Effector memory CD4-positive, alpha-beta T cell (primary cell): ENCODE data around the gene AIRE.
"Not testable (repeated sequence)": the region's sequence is repeated elsewhere in the genome, so short reads cannot be mapped to it uniquely, and the experiment has no call there.

Experiments
- DNase-seq, 3 donors: peaks; one replicate each; pipeline ENCODE4 v3.0.0-alpha.2; 2020
- H3K27ac ChIP-seq: 2 replicates; pipeline ENCODE4 v1.7.0; 2013; ENCODE audit warnings: mild to moderate bottlenecking, low read length, moderate library complexity; ENCODE audit not compliant: insufficient read depth, poor library complexity, severe bottlenecking
- H3K27me3 ChIP-seq: replicated peaks from 2 replicates; pipeline ENCODE4 v1.7.0; 2013; ENCODE audit warnings: mild to moderate bottlenecking, low read length; ENCODE audit not compliant: insufficient read depth, control insufficient read depth, poor library complexity, severe bottlenecking
- H3K36me3 ChIP-seq: 2 replicates; pipeline ENCODE4 v1.7.0; 2013; ENCODE audit warnings: mild to moderate bottlenecking, low read length, moderate library complexity; ENCODE audit not compliant: control insufficient read depth, insufficient read depth
- H3K4me1 ChIP-seq: 2 replicates; pipeline ENCODE4 v1.7.0; 2013; ENCODE audit warnings: low read length, mild to moderate bottlenecking; ENCODE audit not compliant: control insufficient read depth, insufficient read depth, poor library complexity, severe bottlenecking
- H3K4me3 ChIP-seq: 2 replicates; pipeline ENCODE4 v1.7.0; 2013; ENCODE audit warnings: low read length, low read depth, mild to moderate bottlenecking; ENCODE audit not compliant: insufficient read depth, poor library complexity, severe bottlenecking
- H3K9me3 ChIP-seq: 2 replicates; pipeline ENCODE4 v1.7.0; 2013; ENCODE audit warnings: mild to moderate bottlenecking, low read length, moderate library complexity; ENCODE audit not compliant: control insufficient read depth
- total RNA-seq, 3 donors: gene quantifications; one replicate each; lab custom pipeline; 2026; lab: John Stamatoyannopoulos, UW

Gene AIRE
- 0.58 to 0.70 (median 0.69) reads per million in 3 donors for total RNA-seq

DNA sequence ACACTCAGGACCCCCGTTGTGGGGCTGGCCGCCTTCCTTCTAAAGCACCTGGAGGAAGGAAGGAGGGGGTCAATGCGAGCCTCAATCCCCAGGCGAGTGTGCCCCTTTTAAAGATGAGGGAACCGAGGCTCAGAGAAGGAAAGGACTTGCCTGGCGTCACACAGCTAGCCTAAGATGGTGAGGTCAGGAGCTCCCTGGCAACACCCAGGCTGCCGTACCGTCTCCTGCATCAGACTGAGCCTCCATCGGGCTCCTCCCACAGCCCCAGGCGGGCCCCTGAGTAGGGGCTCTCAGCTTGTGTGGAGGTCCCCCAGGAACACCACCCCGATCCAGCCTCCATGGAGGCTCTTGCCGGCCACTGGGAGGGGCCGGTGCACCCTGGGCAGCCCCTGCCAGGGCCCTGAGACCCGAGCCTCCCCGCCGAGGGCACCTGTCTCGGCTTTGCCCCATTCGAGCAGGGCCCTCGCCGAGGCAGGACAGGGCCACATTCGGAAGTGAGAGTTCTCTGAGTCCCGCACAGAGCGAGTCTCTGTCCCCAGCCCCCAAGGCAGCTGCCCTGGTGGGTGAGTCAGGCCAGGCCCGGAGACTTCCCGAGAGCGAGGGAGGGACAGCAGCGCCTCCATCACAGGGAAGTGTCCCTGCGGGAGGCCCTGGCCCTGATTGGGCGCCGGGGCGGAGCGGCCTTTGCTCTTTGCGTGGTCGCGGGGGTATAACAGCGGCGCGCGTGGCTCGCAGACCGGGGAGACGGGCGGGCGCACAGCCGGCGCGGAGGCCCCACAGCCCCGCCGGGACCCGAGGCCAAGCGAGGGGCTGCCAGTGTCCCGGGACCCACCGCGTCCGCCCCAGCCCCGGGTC, at the start of gene AIRE:
Gene AIRE, plus strand, starts transcription at position 739 of the 855 bp plus-strand sequence. CDS start 131 bp downstream, outside the sequence.
- no peaks in the 10 kb centered on the region for H3K36me3 ChIP-seq
- no peak within 1 kb of the TSS for H3K4me3 ChIP-seq
- H3K27ac ChIP-seq = no peak within 1 kb of the TSS
- no peaks in the 10 kb centered on the region for H3K9me3 ChIP-seq
- no peaks in the 10 kb centered on the region for H3K4me1 ChIP-seq
- no peaks in the 10 kb centered on the region for H3K27me3 ChIP-seq
- DNase-seq = no peak

DNA sequence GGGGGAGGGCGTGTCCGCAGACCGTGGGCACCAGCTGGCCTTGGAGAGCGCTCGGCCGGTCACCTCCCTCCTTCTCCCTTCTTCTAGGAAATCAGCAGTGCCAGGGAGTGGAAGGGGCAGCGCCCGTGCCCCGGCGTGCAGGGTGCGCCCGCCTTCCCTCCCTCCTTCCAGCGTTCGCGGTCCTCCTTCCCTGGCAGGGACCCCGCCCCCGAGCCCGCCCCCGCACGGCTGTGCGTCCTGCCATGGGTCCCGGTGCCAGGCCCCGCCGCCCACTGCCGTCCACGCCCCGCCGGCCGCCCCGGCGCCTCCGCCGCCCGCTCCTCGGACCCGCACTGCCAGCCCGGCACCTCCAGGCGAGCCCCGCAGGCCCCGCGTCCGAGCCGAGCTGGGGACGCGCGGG, 45.3 kb upstream of the AIRE start:
- not testable (repeated sequence) for H3K4me1 ChIP-seq, H3K27me3 ChIP-seq, H3K9me3 ChIP-seq, DNase-seq, H3K4me3 ChIP-seq, H3K36me3 ChIP-seq, H3K27ac ChIP-seq

DNA sequence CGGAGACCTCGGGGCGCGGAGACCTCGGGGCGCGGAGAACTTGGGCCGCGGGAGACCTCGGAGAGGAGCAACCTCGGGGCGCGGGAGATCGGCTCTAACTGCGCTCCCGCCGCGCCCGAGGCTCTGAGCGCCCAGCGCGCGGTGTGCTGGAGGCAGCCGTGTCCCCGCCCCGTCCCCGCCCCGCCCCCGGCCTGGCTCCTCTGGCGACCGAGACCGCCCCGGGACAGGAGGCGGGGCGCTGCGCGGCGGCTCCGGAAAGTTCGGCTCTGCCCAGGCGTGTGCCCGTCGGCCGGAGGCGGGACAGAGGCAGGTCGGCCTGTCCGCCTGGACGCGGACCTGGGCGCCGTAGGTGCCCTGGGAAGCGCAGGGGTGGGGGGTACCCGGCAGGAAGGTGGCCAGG, 44.8 kb upstream of the AIRE start, which contains the start of gene ICOSLG:
Gene ICOSLG, minus strand, starts transcription at position 102 of the 400 bp plus-strand sequence. CDS start 126 bp downstream, outside the sequence.
- H3K27ac ChIP-seq, H3K27me3 ChIP-seq, H3K4me3 ChIP-seq, H3K9me3 ChIP-seq, DNase-seq, H3K36me3 ChIP-seq, H3K4me1 ChIP-seq: not testable (repeated sequence)

DNA sequence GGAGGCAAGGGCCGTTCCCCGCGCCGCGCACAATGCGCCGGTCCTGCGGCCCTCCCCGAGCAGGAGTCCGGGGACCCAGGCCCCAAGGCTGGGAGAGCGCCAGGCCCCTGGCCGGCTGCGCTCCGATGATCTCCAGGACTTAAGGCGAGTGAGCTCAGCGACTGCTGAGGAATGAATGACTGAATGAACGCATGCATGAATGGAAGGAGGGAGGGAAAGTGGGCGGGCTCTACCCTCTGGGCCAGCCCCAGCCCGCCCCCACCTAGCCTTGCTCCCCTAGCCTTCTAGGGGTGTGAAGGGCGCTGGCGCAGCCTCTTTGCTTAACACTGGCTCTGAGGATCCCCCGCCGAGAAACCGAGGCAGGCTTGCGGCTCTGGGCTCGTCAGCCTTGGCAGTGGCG, 44.4 kb upstream of the AIRE start:
- not testable (repeated sequence) for H3K27me3 ChIP-seq, H3K4me1 ChIP-seq, DNase-seq, H3K27ac ChIP-seq, H3K36me3 ChIP-seq, H3K4me3 ChIP-seq, H3K9me3 ChIP-seq

DNA sequence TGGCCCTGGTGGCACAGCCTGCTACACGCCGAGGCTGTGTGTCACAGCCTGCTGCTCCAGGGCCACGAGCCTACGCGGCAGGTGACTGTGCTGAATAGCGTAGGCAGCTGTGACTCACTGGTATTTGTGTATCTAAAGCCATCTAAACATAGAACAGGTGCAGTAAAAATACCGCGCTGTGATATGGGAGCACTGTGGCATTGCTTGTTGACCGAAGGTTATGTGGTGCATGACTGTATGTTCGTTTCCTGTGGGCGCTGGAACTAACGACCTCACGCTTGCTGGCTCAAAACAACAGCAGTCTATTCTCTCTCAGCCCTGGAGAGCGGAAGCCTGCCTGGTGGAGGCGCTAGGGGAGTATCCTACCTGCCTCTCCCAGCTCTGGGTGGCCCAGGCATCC, 41.7 kb upstream of the AIRE start:
- not testable (repeated sequence) for H3K27me3 ChIP-seq, H3K9me3 ChIP-seq, H3K27ac ChIP-seq, DNase-seq, H3K4me3 ChIP-seq, H3K4me1 ChIP-seq, H3K36me3 ChIP-seq

DNA sequence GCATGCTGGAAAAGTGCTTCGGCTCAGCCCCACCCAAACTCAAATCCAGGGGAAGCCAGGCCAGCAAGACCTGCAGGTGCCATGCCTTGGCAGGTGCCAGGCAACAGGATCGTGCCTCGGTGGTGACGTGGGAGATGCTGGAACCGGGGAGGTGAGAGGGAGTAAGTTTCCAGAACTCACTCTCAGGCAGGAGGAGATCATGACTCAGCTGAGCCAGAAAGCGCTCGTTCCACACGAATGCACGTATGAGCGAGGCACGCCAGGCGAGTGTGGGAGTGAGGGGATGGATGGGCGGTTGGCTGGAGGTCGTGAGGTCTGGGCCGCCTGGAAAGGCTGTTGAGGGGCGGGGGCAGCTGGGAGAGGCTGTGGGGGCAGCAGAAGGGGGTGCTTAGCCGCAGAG, 37.8 kb upstream of the AIRE start:
- not testable (repeated sequence) for H3K4me1 ChIP-seq, H3K36me3 ChIP-seq, H3K27ac ChIP-seq, H3K9me3 ChIP-seq, DNase-seq, H3K4me3 ChIP-seq, H3K27me3 ChIP-seq

DNA sequence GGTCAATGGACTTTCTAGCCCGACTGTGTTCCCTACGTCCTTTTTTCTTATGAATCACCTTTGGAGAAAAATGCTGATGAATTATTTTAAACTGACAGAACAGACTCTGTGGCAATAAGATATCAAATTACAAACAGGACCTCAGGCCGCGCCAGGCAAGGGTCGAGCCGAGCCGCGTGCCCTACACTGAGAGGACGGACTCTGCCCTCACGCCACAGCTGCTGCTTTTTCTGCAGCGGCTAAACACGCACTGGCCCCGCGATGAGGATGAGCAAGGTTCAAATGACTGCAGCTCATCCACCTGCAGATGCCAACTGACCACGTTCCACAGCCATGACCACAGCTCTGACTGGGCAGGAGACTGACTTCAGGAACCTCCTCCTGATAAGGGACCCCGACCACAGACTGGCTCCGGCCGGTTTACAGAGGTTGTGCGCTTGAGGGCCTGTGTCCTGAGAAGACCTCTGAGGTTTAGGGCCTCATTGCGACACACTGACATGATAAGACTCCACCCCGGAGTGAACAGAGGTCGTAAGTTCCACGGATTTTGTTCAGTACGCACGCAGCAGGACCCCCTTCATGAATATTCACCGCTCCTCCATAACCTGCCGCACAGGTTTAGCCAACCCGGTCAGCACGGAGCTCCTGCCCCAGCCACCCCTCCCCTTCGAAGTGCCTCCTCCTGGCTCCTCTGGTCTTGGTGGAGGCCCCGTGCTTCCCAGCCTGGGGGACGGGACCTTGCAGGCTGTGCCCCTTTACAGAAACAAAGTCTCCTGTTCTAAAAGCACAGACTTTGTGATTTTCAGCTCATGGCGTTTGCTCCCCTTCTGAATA, 36.3 kb upstream of the AIRE start:
- not testable (repeated sequence) for DNase-seq, H3K9me3 ChIP-seq, H3K4me1 ChIP-seq, H3K4me3 ChIP-seq, H3K36me3 ChIP-seq, H3K27me3 ChIP-seq, H3K27ac ChIP-seq

DNA sequence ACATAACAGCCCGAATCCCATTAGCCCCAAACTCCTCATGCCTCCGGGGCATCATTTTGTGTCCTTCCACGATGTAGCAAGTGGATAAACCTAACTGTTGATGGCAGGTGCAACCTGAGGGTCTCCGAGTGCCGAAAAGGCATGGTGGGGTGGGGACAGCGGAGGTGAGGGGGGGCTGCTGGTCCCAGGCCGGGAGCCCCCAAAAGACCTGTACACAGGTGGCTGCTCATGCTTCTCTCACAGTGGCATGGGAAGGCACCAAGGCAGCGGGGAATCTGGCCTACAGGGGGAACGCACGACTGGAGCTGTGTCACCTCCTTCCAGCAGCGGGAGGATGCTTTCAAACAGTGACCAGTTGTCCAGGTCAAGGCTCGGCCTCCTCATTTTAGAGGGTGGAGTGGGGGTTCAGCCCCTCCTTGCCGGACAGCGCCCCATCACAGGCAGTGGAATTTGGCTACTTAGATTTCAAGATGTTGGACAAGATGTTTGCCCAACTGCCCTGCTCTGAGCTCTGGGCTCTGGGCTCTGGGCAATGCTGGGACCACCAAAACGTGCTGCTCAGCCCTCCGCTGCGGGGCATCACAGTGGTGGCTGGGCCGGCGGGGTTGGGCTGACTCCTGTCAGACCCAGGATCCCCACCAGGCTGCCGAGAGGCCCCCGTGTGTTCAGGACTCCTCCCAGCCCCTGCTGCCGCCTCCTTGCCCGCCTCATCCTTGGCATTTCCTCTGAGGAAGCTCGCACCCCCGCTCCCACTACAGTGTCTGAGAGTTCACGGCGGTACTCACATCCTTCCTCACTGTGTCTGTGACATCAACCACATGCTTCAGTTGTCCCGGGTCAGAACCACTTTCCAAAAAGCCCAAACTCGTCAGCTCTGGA, 31.6 kb upstream of the AIRE start:
- H3K27me3 ChIP-seq = no peaks in the 10 kb centered on the region
- no peaks in the 10 kb centered on the region for H3K4me1 ChIP-seq
- no peaks in the 10 kb centered on the region for H3K36me3 ChIP-seq
- H3K9me3 ChIP-seq = no peaks in the 10 kb centered on the region
- no peak for DNase-seq
- H3K27ac ChIP-seq = no peak overlapping the region
- no peak overlapping the region for H3K4me3 ChIP-seq

DNA sequence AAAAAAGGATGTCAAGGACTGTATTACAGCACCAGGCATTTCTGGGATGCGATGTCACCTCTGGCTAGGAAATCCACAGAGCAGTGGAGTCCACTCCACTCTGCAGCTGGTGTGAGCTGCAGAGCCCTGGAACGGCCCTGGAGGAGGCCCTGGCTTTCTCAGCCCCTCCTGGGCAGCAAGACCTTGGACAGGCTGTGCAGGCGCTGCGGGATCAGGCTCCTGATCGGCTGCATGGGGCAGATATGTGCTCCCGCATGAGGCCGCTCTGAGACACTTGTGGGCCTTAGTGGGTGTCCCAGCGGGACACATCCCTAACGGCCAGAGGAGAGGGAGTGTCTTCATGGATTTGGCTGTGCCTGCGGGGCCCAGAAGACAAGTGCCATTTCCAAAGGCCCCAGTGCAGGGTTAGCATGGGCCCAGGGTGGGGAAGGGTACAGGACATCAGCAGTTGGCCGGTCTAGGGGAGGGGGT, 30.1 kb upstream of the AIRE start:
- no peaks in the 10 kb centered on the region for H3K9me3 ChIP-seq
- H3K4me1 ChIP-seq = no peaks in the 10 kb centered on the region
- no peak overlapping the region for H3K27ac ChIP-seq
- no peak for DNase-seq
- H3K4me3 ChIP-seq = no peak overlapping the region
- no peaks in the 10 kb centered on the region for H3K36me3 ChIP-seq
- no peaks in the 10 kb centered on the region for H3K27me3 ChIP-seq
